ENCODE measurements around the gene IQSEC3. TPM values are rescaled to one million over a fixed set of nuclear protein-coding genes. Genes with fewer than 3 reads are reported as not detected.
"Not testable (repeated sequence)": the region's sequence is repeated elsewhere in the genome, so short reads cannot be mapped to it uniquely, and the experiment has no call there.

The IQSEC3 gene
- total RNA-seq, 1 donor from 2014 or later: 0.10 TPM

DNA sequence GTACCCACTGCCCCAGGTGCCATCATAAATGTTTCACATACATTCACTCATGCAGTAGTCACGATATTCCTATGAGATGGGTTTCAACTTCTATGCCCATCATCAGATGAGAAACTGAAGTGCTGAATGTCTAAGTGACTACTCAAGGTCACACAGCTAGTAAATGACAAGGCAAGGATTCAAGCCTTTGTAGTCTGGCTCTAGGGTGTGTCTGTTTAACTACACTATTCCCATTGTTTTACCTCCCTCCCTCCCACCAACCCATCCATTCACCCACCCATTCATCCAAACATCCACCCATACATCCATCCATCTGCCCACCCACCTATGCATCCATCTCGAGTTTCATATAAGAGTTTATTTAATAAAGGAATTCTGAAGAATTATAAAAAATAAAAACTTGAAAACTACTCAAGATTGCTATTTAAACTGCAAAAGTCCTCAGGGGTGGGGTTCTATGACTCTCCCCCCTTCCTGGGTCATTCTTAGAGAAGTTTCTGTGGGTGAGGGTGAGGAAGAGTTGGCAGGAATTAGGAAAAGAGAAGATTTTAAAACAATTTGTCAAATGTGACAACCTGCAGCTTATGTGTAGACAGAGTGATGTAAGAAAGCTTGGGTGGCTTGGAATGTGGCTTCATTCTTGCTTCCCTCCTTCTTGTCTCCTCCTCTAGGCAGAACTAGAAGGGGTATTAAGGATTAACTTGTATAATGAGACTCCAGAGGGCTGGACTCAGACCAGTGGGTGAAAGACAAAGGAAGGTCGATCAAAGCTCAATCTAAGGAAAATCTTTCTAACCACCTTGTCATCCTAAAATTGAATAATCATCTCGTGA lies 13.4 kb upstream of the IQSEC3 start:
- not testable (repeated sequence) for DNase-seq (ENCODE audit: low read depth)

DNA sequence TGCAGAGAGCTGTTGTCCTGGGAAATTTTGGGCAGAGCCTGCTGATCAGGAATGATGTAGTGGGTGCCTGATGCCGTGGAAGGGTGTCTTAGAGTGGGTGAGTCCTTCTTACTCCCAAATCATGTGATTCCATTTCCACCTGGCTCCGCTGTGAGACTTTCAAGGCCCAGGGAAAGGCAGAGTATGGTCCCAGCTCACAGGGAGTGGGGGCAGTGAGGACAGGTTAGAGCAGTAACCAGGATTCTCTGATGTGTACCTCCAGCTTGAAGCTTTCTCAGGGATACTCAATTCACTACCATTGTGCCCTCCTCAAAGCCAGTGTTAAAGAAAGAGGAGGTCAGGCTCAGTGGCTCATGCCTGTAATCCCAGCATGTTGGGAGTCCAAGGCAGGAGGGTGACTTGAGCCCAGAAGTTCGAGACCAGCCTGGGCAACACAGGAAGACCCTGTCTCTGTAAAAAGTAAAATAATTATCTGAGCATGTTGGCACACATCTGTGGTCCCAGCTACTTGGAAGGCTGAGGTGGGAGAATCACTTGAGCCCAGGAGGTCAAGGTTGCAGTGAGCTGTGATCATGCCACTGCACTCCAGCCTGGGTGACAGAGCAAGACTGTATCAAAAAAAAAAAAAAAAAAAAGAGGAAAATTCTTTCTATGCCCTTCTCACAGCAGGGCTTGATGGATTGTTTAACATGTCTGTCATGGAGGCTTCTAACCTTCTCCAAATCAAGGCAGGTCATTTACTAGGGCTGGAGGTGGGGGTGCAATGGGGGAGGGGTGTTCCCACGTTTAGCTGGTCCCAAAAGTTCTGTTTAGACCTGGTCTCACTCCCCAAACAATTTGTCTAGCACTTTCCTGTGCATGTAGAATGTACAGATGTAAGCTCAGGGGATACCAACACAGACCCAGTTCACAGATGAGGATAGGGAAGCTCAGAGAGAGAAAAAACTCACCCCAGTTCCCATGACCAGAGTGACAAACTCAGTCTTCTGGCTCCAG lies 12.5 kb upstream of the IQSEC3 start:
- DNase-seq (ENCODE audit: low read depth): no peak

DNA sequence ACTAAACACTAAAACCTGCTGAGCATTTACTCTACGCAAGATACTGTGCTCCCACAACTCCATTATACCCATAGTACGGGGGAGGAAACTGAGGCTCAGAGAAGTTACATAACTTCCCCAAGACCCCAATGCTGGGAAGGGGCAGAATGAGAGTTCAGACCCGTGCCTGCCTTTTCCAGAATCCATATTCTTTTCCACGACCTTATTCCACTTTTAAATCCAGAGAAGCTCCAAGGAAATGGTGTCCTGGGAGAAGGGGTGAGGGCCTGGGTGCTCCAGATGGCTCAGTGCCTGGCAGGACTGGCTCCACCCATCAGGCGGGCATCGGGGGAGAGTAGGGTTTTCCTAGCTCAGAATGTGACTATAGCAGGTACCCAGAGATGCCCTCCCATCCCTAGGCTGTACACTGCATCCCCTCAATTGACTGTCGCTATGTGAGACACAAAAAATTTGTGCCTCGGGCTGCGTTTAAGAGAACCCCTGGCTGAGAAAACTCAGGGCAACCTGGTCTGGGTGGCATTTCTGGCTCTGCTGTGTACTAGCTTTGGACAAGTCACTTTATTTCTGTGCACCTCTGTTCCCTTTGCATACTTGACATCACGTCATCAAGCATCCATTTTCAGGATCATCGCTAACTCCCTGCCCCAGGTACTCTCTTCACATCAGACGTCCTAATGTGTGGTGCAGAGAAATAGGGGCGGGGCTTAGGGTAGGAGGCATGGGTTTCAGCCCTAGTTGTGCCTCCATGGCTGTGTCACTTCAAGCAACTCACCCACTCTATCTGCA lies 11.6 kb upstream of the IQSEC3 start:
- no peak for DNase-seq (ENCODE audit: low read depth)

DNA sequence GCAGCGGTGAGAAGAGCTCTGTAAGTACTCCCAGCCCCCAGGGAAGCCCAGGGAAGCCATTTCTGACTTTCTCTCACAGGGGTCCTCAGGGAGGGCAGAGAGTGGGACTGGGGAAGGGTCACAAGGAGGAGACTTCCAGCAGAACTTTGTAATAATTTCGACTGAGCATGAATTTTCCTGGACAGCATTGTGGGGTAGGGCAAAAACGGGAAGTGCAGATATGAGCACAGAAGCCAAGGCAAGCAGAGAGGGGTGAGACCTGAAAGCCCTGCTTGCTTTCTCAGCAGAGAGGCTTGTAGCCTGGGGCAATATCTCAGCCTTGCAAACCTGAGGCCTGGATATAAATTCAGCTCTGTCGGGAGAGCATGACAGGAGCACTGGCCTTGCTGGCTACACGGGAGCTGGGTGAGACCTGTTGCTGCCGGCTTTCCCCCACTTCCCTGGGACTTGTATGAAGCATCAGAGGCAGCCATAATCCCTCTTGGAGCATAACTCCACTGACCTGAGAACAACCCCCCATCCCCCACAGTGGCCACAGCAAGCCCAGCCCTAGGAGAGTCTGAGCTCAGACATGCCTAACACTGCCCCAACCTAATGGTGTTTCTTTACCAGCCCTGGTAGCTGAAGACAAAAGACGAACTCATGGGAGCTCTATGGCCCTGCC lies 9.8 kb upstream of the IQSEC3 start:
- DNase-seq (ENCODE audit: low read depth): no peak

DNA sequence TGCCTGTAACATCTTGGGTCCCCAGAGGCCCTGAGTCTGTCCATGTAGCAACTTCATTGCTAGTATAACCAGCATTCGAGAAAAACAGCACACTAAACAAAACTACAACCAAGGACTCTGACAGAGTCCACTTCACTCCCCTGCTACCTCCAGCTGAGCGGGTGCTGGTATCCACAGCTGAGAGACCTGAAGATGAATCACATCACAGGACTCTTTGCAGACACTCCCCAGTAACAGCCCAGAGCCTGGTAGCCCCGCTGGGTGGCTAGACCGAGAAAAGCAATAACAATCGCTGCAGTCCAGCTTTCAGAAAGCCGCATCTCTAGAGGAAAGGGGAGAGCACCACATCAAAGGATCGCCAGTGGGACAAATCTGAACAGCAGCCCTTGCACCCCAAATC lies 9.0 kb upstream of the IQSEC3 start:
- DNase-seq (ENCODE audit: low read depth): no peak

DNA sequence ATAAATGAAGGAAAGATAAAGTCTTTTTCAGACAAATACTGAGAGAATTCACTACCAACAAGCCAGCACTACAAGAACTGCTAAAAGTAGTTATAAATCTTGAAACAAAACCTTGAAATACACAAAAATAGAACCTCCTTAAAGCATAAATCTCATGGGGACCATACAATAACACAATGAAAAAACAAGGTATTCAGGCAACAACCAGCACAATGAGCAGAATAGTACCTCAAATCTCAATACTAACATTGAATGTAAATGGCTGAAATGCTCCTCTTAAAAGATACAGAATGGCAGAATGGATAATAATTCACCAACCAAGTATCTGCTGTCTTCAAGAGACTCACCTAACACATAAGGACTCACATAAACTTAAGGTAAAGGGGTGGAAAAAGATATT lies 7.7 kb upstream of the IQSEC3 start:
- no peak for DNase-seq (ENCODE audit: low read depth)

DNA sequence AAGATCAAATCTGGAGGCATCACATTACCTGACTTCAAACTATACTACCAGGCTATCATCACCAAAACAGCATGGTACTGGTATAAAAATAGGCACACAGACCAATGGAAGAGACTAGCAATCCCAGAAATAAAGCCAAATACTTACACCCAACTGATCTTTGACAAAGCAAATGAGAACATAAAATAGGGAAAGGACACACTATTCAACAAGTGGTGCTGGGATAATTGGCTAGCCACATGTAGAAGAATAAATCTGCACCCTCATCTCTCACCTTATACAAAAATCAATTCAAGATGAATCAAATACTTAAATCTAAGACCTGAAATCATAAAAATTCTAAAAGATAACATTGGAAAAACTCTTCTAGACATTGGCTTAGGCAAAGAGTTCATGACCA lies 4.7 kb upstream of the IQSEC3 start:
- not testable (repeated sequence) for DNase-seq (ENCODE audit: low read depth)

DNA sequence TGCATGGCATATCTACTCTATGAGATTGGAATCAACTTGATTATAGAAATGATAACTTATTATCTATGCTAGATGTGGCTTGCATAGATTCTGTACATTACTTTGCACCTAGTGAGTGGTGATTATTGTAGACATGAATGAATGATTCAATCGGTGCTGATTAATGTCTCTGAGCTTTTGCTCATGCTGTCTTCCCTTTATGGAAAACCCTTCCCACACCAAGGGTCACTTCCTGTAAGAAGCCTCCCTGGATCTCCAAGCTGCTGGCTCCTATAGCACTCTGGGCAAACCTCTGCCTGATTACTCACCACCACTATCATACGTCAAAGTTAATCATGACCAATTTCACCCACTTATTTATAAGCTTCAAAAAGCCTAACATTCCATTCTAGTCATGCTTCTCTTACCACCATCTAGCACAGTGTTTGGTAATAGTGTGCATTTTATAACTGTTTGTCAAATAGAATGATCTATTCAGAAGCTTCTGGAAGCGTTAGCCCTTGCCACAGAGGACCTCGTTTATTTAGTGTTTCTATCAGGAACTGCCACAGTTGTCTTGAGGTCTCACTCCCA lies 990 bp upstream of the IQSEC3 start:
- peak; percentile 79 for DNase-seq (ENCODE audit: low read depth)

DNA sequence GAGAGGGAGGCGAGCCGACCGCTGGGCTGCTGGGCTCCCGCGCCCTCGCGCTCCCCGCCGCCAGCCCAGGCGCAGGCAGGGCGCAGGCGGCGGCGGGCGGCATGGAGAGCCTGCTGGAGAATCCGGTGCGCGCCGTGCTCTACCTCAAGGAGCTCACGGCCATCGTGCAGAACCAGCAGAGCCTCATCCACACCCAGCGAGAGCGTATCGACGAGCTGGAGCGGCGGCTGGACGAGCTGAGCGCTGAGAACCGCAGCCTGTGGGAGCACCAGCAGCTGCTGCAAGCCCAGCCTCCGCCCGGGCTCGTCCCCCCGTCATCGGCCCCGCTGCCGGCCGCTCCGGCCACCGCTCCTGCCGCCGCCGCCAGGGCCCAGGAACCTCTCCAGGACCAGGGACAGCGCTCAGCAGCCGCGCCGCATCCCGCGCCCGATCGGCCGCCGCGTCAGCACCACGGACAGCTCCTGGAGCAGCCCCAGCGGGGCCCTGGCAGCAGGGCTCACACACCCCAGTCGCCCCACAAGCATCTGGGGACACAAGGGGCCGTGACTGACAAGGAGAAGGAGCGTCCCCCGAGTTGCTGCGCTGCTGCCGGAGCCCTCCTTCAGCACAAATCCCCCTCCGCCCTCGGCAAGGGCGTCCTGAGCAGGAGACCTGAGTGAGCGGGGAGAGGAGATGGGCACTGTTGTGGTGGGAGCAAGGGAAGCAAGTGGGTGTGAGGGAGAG lies 376 bp downstream of the IQSEC3 start:
- not testable (repeated sequence) for DNase-seq (ENCODE audit: low read depth)

DNA sequence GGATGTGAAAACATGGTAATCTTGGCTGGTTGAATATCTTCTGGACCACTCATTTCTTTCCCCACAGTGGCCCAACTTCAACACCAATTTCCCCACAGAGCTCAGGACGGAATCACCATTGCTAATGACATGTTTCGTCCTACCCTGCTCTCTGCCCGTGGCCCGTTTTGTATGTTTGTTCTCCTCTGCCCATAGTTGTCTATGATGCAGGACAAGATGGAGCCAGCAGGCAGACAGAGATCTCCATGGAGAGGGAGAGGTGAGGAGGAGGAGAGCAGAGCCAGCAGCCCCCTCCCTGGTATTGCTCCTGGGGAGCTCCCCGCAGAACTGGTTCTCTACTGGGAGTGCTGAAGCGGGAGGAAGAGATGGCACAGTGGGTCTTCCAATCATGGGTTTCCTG lies 3.1 kb downstream of the IQSEC3 start:
- DNase-seq (ENCODE audit: low read depth): not testable (repeated sequence)

DNA sequence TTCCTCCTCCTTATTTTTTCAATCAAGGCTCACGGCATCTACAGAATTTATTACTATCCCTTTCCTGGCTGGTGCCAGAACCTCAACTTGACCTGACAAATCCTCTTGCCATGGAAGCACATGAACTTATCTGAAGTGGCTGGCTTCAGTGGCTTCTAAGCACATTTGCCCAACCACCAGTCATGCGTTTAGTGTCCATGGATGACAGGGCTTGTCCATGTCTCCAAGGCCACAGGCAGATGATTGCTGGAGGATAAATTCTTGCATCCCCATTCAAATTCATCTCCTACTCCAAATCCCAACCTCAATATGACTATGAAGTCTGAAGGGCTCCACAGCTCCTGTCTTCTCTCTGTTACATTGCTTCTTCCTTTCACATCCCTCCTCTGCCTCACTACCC lies 4.0 kb downstream of the IQSEC3 start:
- not testable (repeated sequence) for DNase-seq (ENCODE audit: low read depth)

DNA sequence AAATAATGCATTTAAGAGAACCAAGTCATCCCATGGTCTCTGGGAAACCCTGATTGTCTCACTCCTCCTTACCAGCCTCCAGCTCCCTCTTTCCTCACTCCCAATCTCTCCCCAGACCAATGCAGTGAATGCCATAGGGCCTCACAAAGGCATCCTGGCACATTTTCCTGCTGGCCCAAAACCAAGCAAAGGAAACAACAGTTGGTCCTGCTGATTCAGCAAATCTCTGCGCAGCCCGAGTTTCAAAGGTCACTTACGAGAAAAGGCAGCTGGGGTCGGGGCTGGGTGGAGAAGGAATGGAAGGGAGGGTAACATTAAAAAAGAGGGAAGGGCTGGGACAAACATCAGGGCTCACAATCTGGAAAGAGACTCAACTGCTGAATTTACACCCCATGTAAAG lies 5.5 kb downstream of the IQSEC3 start:
- not testable (repeated sequence) for DNase-seq (ENCODE audit: low read depth)

DNA sequence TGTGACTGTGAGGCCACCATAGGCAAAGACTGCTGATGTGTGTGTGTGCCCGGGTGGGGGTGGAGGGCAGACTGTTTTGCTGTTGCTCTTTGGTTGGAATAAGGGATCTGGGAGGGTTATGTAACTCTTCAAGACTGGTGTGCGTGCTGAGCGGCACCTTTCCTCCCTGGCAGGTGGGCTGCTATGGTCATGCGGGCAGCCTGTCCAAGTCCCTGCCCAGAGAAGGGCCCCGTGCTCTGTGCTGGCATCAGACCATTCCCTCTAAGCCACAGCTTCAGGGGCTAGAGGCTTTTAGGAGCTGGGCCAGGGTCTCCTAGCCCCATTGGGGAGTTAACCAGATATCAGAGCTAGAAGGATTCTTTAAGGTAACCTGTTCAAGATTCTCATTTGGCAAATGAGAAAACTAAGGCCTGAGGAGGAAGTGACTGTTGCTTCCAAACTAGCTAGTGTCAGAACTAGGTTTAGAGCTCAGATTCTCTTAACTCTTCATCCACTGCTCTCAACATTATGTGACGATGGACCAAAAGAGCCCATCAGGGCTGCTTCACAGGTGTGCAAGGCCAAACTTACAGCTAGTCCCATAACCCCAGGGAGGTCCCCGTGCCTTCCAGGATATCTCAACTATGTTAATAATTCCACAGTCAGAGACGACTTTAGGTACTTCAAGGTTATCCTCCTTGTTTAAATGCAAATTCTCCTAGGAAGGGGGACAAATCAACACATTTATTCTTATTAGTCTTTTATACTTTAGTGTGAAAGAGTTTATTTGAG lies 8.0 kb downstream of the IQSEC3 start:
- not testable (repeated sequence) for DNase-seq (ENCODE audit: low read depth)

DNA sequence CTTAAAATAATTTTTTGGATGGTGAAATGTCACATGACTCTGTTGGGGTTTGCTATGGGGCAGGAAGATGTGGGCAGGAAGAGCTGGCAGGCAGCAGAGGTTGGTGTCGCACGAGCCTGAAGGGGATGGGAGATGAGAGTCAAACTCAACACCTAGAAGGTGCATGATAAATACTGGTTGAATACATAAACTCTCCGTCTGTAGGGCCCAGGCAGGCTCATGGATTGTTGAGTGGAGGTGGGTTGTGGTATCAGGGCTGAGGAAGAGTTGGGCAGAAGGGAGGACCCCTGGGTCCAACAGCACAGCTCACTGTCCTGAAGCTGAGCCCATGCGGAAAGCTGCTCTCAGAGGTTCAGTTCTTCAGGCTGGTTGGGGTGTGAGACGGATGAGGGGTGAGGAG lies 9.0 kb downstream of the IQSEC3 start:
- not testable (repeated sequence) for DNase-seq (ENCODE audit: low read depth)

DNA sequence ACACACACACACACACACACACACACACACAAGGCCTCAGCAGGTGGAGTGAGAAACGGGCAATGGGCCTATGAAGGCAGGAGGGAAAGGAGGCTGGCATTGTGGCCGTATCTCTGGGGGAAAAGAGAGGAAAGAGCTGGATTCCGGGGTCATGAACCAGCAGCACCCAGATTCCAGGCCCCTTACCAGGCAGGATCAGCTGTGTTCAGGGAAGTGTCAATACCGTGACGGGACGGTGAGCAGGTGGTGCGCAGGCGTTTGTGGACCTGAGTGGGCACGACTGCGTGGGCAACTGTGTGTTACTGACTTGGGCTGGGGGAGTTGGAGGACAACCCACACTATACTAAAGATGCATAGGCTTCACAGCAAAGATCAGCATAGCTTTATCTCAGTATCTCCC lies 9.5 kb downstream of the IQSEC3 start:
- not testable (repeated sequence) for DNase-seq (ENCODE audit: low read depth)

DNA sequence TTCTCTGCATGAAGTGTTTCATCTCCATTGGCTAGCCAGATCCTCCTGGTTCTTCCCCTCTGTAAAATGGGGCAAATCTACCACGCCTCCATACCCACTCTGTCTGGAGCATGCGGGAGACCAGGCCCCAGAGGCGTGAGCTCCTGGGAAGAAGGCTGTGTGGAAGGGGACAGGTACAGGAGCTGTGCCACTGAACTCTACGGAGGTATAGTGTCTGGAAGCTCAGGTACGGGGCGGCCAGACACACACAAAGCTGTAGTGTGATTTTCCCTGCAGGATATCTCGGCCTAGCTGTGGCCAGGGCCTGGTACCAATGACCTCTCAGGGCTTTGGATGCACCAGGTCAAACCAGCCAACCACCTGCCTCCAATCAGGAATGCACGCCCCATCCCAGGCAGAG lies 10.0 kb downstream of the IQSEC3 start:
- DNase-seq (ENCODE audit: low read depth): not testable (repeated sequence)

DNA sequence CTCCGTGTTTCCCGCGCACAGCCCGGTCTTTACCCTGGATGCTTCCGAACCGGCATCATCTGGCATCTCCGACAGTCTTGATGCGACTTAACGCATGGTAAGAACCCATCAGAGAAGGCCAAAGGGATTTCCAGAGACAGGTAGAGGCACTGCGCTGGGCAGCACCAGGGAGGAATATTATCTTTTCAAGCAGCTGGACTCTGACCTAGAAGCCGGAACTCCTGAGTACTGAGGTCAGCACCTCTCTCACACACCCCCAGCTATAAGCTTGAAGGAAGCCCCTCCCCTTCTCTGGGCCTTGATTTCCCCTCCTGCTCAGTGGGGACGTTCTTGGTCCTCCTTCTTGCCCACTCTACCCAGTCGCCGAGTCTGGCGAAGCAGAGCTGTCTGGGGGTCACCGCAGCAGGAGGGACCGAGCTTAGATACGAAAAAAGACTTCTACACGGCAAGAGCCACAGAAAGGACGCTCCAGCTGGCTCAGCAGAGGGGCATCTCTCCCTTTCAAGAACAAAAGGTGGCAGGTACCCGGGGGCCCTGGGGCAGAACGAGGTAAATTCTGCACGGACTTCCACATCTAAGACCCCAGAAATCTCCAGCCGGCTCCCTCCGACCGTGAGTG lies 10.6 kb downstream of the IQSEC3 start:
- not testable (repeated sequence) for DNase-seq (ENCODE audit: low read depth)

DNA sequence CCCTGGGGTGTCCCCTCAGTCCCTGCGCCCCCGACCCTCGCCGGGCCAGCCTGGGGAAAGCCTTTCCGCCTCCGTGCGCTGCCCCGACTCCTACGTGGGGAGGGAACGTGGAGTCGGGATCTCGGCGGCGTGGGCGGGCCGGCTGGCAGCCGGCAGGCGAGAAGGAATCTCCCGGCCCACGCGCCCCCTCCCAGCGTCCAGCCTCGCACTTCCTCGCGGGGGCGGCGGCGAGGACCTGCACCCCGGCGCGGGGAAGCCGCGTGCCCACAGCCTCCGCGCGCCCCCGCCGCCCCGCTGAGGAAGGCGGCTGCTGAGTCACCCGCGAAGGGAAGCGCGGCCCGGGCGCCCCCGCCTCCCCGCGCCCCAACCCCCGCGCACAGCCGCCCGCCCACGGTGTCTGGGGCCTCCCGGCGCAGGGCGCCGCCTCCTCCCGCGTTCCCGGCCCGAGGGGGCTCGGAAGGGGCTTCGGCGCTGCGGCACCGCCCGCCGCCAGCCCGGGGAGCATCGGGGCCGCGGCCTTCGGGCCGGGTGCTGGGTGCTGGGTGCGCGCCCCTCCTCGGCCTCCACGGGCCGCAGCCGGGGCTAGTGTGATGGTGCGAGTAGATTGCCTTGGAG lies 11.3 kb downstream of the IQSEC3 start:
- DNase-seq (ENCODE audit: low read depth): not testable (repeated sequence)
